Gastrocnemius medialis (tissue), 4 donors: ENCODE results near the gene DIP2B.

Experiments
- POLR2A ChIP-seq, 2 donors: fragments of 450-650 bp; IDR thresholded peaks; one replicate each; pipeline ENCODE4 v1.6.1; 2017; ENCODE audit warnings: antibody characterized with exemption in 2 of 2, mild to moderate bottlenecking in 2 of 2, moderate library complexity in 2 of 2
- TF ChIP-seq, protein P1 (sequence below), 5 experiments: fragments of 450-650 bp in 3 of 5; fragments of 200-600 bp in 2 of 5; sonication (generic) in 2 of 5; IDR thresholded peaks in 4 of 5; conservative IDR thresholded peaks in 1 of 5; 1 replicate in 4 of 5; 2 replicates in 1 of 5; pipeline ENCODE4 v1.5.1; 2016 to 2019; ENCODE audit warnings: antibody characterized with exemption in 5 of 5, mild to moderate bottlenecking in 3 of 5, moderate library complexity in 3 of 5

- TF ChIP-seq, protein P1, sequence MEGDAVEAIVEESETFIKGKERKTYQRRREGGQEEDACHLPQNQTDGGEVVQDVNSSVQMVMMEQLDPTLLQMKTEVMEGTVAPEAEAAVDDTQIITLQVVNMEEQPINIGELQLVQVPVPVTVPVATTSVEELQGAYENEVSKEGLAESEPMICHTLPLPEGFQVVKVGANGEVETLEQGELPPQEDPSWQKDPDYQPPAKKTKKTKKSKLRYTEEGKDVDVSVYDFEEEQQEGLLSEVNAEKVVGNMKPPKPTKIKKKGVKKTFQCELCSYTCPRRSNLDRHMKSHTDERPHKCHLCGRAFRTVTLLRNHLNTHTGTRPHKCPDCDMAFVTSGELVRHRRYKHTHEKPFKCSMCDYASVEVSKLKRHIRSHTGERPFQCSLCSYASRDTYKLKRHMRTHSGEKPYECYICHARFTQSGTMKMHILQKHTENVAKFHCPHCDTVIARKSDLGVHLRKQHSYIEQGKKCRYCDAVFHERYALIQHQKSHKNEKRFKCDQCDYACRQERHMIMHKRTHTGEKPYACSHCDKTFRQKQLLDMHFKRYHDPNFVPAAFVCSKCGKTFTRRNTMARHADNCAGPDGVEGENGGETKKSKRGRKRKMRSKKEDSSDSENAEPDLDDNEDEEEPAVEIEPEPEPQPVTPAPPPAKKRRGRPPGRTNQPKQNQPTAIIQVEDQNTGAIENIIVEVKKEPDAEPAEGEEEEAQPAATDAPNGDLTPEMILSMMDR (IDR thresholded peaks at IDR 0.05 in 4 of 5, conservative IDR thresholded peaks at IDR 0.05 in 1 of 5) = no peak
- TF ChIP-seq POLR2A (IDR thresholded peaks at IDR 0.05) = no peak
Measured at GRCh38 chr12:50609292-50609874, 104.6 kb downstream of the DIP2B start.
